Measurements from ENCODE around the gene TLE5. TPM values are rescaled to one million over a fixed set of nuclear protein-coding genes. Genes with fewer than 3 reads are reported as not detected.

The TLE5 gene
- total and polyA plus RNA-seq, 2 donors (not counting 3 experiments of a cell fraction or from before 2014, with no cell fraction given) = 393 to 574 TPM

DNA sequence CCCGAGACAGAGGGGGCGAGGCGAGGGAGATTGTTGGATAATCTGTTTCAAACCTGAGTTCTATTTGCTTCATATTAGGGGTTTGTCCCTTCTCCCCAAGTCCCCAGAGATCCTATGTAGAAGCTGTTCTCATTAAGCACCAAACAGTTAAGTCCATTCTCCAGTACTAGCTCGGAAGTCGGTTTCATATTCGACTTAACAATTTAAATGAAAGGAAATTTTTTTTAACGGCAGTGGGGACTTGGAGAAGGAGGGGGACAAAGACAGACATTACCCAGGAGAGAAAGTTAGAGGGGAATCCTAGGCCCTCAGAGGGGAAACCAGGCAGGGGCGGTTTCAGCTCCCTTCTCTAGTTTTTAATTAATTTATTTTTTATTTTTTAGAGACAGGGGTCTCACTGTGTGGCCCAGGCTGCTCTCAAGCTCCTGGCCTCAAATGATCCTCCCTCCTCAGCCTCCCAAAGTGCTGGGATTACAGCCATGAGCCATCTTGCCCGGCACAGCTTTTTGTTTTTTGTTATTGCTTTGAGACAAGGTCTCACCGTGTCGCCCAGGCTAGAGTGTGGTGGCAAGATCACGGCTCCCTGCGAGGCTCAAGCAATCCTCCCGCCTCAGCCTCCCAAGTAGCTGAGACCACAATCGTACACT is 19.6 kb downstream of the TLE5 start:
- DNase-seq (ENCODE audit: low read depth, low spot score) = no peak
- no peak overlapping the region for H3K9ac ChIP-seq (replicated peaks; ENCODE audit: extremely low read depth, insufficient read depth, low read length)
- no TSS peak for BruUV-seq (replicated peaks)
- H3K9me1 ChIP-seq (replicated peaks; ENCODE audit: control insufficient read depth, extremely low read depth, insufficient read depth, low read length) = no peaks in the 10 kb centered on the region
- dilution Hi-C loops (cut with MboI; ENCODE audit: extremely low pct_ligation_motif_present, low sequenced_read_pairs) = no loop called here
- no peaks in the 10 kb centered on the region for H3K27me3 ChIP-seq (ENCODE audit: control insufficient read depth in 2 of 2, insufficient read depth in 2 of 2, low read length in 2 of 2)
- TF ChIP-seq JUN (IDR thresholded peaks at IDR 0.05; ENCODE audit: borderline replicate concordance, insufficient read depth, insufficient read length, low read depth) (no peak), POLR2A (IDR thresholded peaks at IDR 0.05; ENCODE audit: low read depth, low read length) (no peak), POLR2AphosphoS5 (IDR thresholded peaks at IDR 0.05; ENCODE audit: insufficient read depth, low read depth, low read length) (no peak), FOS (IDR thresholded peaks at IDR 0.05; ENCODE audit: borderline replicate concordance, insufficient read depth, low read length) (no peak), GATA2 (IDR thresholded peaks at IDR 0.05; ENCODE audit: insufficient read depth, insufficient read length, low read depth, low read length) (no peak), EZH2 (IDR thresholded peaks at IDR 0.05; ENCODE audit: borderline replicate concordance, low read depth, low read length, severe bottlenecking) (no peak), MYC (IDR thresholded peaks at IDR 0.05; ENCODE audit: low read depth, low read length) (no peak)
- TF ChIP-seq, protein P1, sequence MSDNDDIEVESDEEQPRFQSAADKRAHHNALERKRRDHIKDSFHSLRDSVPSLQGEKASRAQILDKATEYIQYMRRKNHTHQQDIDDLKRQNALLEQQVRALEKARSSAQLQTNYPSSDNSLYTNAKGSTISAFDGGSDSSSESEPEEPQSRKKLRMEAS (IDR thresholded peaks at IDR 0.05; ENCODE audit: insufficient read depth, insufficient read length) = no peak
- TF ChIP-seq, protein P2, sequence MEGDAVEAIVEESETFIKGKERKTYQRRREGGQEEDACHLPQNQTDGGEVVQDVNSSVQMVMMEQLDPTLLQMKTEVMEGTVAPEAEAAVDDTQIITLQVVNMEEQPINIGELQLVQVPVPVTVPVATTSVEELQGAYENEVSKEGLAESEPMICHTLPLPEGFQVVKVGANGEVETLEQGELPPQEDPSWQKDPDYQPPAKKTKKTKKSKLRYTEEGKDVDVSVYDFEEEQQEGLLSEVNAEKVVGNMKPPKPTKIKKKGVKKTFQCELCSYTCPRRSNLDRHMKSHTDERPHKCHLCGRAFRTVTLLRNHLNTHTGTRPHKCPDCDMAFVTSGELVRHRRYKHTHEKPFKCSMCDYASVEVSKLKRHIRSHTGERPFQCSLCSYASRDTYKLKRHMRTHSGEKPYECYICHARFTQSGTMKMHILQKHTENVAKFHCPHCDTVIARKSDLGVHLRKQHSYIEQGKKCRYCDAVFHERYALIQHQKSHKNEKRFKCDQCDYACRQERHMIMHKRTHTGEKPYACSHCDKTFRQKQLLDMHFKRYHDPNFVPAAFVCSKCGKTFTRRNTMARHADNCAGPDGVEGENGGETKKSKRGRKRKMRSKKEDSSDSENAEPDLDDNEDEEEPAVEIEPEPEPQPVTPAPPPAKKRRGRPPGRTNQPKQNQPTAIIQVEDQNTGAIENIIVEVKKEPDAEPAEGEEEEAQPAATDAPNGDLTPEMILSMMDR (IDR thresholded peaks at IDR 0.05; ENCODE audit: extremely low read depth in 1 of 2, insufficient read depth in 1 of 2, low read depth in 1 of 2, low read length in 2 of 2) = no peak
- no peaks in the 10 kb centered on the region for H3K36me3 ChIP-seq (ENCODE audit: control insufficient read depth in 2 of 2, extremely low read depth in 1 of 2, insufficient read depth in 2 of 2, low read length in 2 of 2)
- no peaks in the 10 kb centered on the region for H4K20me1 ChIP-seq (replicated peaks; ENCODE audit: control insufficient read depth, extremely low read depth, insufficient read depth, low read length)
- H3K4me2 ChIP-seq (ENCODE audit: insufficient read depth, low read length) = no peak overlapping the region
- H3K4me3 ChIP-seq (replicated peaks in 1 of 3; ENCODE audit: insufficient read depth in 1 of 3, low read depth in 1 of 3, low read length in 3 of 3) = no peak overlapping the region
- POLR2A ChIA-PET = interaction anchor here (0.6 kb wide), 1 partner anchor 93 kb away, joined by 3 read pairs; no protein-coding TSS in a partner anchor
- intact Hi-C loops (cut with micrococcal nuclease) = no loop called here
- peaks cover 4% of the 10 kb centered on the region for H3K4me1 ChIP-seq (ENCODE audit: control insufficient read depth, extremely low read depth, insufficient read depth, low read length)
- CTCF ChIA-PET = interaction anchor here (0.5 to 1.4 kb wide), 7 partner anchors 10 to 602 kb away, joined by 3 to 8 read pairs (median 3); partner anchors contain the start of gene SGTA
- H3K79me2 ChIP-seq (ENCODE audit: control insufficient read depth, insufficient read depth, low read length) = no peaks in the 10 kb centered on the region
- H2AFZ ChIP-seq (ENCODE audit: low read depth, low read length) = peak overlapping the region; percentile 79
- H3K9me3 ChIP-seq (replicated peaks; ENCODE audit: control insufficient read depth, insufficient read depth, low read length) = no peaks in the 10 kb centered on the region
- H3K27ac ChIP-seq (ENCODE audit: insufficient read depth, low read depth, low read length) = no peak overlapping the region
- no peak for FAIRE-seq

Measured in endothelial cell of umbilical vein (primary cell).